Fibroblast of skin of right quadriceps (primary cell): ENCODE results near the gene MED10.
A peak's percentile ranks its signal among the peaks of the same experiment; 100 is the strongest.

Source experiments
- DNase-seq: peaks from one replicate; pipeline ENCODE4 v3.0.0-alpha.2; 2013

The MED10 gene

GRCh38 chr5:6398570-6399230, 20.4 kb upstream of the MED10 start:
- DNase-seq, result no peak

GRCh38 chr5:6397536-6398269, 19.4 kb upstream of the MED10 start:
- DNase-seq, result no peak

- no peak for DNase-seq
These were observed 18.6 kb upstream of the MED10 start for GRCh38 chr5:6396836-6397535.

GRCh38 chr5:6396043-6396442, 17.7 kb upstream of the MED10 start:
- no peak for DNase-seq

GRCh38 chr5:6395621-6396020, 17.3 kb upstream of the MED10 start:
- DNase-seq, result no peak

- DNase-seq, result no peak
These were observed 16.7 kb upstream of the MED10 start for GRCh38 chr5:6395102-6395445.

GRCh38 chr5:6394429-6395101, 16.2 kb upstream of the MED10 start:
- no peak for DNase-seq

- no peak for DNase-seq
These were observed 15.3 kb upstream of the MED10 start for GRCh38 chr5:6393596-6394194.

GRCh38 chr5:6392561-6392960, 14.2 kb upstream of the MED10 start:
- DNase-seq, result peak; percentile 24

GRCh38 chr5:6391151-6391550, 12.8 kb upstream of the MED10 start:
- DNase-seq, result no peak

GRCh38 chr5:6389946-6390530, 11.7 kb upstream of the MED10 start:
- DNase-seq, result no peak

- DNase-seq, result no peak
These were observed 11.1 kb upstream of the MED10 start for GRCh38 chr5:6389397-6389796.

- DNase-seq, result no peak
These were observed 9.6 kb upstream of the MED10 start for GRCh38 chr5:6387970-6388369.

GRCh38 chr5:6386271-6386670, 7.9 kb upstream of the MED10 start:
- DNase-seq, result no peak

- DNase-seq, result no peak
These were observed 6.5 kb upstream of the MED10 start for GRCh38 chr5:6384856-6385255.

GRCh38 chr5:6383376-6383775, 5.0 kb upstream of the MED10 start:
- no peak for DNase-seq

- no peak for DNase-seq
These were observed 899 bp upstream of the MED10 start for GRCh38 chr5:6379246-6379645.

GRCh38 chr5:6378766-6379103, 388 bp upstream of the MED10 start:
- DNase-seq, result no peak

GRCh38 chr5:6377582-6377904, 804 bp downstream of the MED10 start:
- DNase-seq, result no peak

- peak; percentile 17 for DNase-seq
These were observed 1.3 kb downstream of the MED10 start for GRCh38 chr5:6376974-6377520.

GRCh38 chr5:6373081-6373846, 5.1 kb downstream of the MED10 start:
- DNase-seq, result no peak
